ENCODE results near the gene CRYL1. TPM values are rescaled to one million over a fixed set of nuclear protein-coding genes. Genes with fewer than 3 reads are reported as not detected.

Gene CRYL1
- total and polyA plus RNA-seq, 2 experiments from 2014 or later = 41.6 to 43.6 TPM

DNA sequence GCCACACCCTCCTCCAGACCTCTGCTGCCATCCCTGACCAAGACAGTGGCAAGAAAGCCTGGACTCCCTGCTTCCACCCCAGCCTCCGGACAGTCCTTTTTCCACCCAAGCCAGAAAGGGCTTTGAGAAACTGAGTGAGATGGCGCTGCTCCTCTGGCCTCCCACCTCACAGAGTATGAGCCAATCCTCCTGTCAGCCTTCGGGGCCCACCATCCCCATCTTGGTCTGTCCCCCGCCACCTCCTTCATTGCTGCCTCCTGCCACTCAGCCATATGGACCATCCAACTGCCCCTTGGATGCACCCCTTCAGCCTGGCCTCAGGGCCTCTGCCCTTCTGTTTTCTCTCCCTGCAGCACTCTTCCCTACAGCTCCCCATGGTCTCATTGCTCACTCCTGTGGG, 125.7 kb downstream of the CRYL1 start:
- H3K4me1 ChIP-seq (ENCODE audit: low read depth) = peaks cover 6% of the 10 kb centered on the region
- H3K36me3 ChIP-seq = no peaks in the 10 kb centered on the region
- no peaks in the 10 kb centered on the region for H3K9me3 ChIP-seq (ENCODE audit: low read depth)
- H3K4me3 ChIP-seq = no peak overlapping the region
- no peak overlapping the region for H3K27ac ChIP-seq
- DNase-seq (ENCODE audit: low read depth in 1 of 2, low spot score in 1 of 2) = no peak
- no peaks in the 10 kb centered on the region for H3K27me3 ChIP-seq
- TF ChIP-seq, protein P1, sequence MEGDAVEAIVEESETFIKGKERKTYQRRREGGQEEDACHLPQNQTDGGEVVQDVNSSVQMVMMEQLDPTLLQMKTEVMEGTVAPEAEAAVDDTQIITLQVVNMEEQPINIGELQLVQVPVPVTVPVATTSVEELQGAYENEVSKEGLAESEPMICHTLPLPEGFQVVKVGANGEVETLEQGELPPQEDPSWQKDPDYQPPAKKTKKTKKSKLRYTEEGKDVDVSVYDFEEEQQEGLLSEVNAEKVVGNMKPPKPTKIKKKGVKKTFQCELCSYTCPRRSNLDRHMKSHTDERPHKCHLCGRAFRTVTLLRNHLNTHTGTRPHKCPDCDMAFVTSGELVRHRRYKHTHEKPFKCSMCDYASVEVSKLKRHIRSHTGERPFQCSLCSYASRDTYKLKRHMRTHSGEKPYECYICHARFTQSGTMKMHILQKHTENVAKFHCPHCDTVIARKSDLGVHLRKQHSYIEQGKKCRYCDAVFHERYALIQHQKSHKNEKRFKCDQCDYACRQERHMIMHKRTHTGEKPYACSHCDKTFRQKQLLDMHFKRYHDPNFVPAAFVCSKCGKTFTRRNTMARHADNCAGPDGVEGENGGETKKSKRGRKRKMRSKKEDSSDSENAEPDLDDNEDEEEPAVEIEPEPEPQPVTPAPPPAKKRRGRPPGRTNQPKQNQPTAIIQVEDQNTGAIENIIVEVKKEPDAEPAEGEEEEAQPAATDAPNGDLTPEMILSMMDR (IDR thresholded peaks at IDR 0.05; ENCODE audit: low read depth, low read length) = no peak

DNA sequence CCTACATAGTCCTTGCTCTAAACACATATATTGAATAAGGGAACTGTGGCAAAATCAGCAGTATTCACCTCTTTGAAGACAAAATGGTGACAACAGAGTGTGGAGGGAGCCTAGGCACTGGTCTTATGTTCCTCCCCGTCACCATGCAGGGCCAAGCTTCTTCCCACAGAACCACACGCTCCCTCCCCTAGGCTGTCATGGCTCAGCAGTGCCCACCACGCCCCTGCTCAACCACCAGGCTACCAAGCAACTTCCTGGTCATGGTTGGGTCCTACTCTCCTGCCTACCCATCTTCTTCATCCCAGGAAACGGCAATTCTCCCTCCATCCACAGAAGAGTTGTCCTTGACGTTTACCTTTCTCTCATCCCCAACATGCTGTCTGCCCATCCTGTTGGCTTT, 126.1 kb downstream of the CRYL1 start:
- DNase-seq (ENCODE audit: low read depth in 1 of 2, low spot score in 1 of 2) = no peak
- Histone ChIP-seq H3K27me3 (no peaks in the 10 kb centered on the region), H3K27ac (no peak overlapping the region), H3K4me1 (ENCODE audit: low read depth) (peaks cover 6% of the 10 kb centered on the region), H3K9me3 (ENCODE audit: low read depth) (no peaks in the 10 kb centered on the region), H3K36me3 (no peaks in the 10 kb centered on the region), H3K4me3 (no peak overlapping the region)
- TF ChIP-seq, protein P1 (IDR thresholded peaks at IDR 0.05; ENCODE audit: low read depth, low read length) = no peak

DNA sequence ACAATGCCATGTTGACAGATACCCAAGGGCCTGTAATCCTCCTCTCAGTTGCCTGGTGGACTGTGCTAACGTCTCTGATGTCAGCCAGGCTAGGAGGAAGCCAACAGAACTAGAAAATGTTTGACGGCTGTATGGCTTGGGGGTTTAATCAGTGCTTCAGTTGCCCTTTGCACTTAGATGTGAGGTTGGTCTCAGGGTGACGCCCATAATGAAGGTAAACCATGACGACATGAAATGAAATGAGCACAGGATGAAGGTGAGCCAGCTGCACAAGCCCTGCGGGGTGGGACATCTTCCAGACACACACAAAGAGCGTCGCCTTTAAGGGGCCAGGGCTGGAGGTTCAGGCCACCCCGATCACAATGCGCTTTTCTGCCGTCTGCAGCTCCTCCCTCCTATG, 127.2 kb downstream of the CRYL1 start:
- Histone ChIP-seq H3K36me3 (no peaks in the 10 kb centered on the region), H3K4me1 (ENCODE audit: low read depth) (no peaks in the 10 kb centered on the region), H3K9me3 (ENCODE audit: low read depth) (no peaks in the 10 kb centered on the region), H3K4me3 (no peak overlapping the region), H3K27ac (no peak overlapping the region), H3K27me3 (no peaks in the 10 kb centered on the region)
- TF ChIP-seq, protein P1 (IDR thresholded peaks at IDR 0.05; ENCODE audit: low read depth, low read length) = no peak
- DNase-seq (ENCODE audit: low read depth in 1 of 2, low spot score in 1 of 2) = no peak

DNA sequence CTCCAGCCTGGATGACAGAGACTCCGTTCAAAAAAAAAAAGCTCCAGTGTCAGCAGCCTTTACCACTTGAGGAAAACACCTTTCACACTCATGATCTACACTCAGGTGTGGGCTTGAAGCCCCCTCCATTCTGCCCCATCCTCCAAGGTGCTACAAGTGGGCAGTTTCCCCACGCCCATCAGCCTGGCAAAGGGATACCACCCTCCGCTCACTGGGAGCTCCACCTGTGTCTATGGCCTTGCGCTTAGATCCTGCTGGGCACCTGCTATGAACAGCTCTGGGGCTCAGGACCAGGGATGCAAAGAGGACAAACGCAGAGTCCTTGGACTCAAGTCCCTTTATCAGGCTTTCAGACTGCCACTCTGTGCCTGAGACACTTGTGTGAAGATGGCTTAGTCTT, 127.8 kb downstream of the CRYL1 start:
- no peaks in the 10 kb centered on the region for H3K36me3 ChIP-seq
- no peak for DNase-seq (ENCODE audit: low read depth in 1 of 2, low spot score in 1 of 2)
- H3K4me3 ChIP-seq = no peak overlapping the region

DNA sequence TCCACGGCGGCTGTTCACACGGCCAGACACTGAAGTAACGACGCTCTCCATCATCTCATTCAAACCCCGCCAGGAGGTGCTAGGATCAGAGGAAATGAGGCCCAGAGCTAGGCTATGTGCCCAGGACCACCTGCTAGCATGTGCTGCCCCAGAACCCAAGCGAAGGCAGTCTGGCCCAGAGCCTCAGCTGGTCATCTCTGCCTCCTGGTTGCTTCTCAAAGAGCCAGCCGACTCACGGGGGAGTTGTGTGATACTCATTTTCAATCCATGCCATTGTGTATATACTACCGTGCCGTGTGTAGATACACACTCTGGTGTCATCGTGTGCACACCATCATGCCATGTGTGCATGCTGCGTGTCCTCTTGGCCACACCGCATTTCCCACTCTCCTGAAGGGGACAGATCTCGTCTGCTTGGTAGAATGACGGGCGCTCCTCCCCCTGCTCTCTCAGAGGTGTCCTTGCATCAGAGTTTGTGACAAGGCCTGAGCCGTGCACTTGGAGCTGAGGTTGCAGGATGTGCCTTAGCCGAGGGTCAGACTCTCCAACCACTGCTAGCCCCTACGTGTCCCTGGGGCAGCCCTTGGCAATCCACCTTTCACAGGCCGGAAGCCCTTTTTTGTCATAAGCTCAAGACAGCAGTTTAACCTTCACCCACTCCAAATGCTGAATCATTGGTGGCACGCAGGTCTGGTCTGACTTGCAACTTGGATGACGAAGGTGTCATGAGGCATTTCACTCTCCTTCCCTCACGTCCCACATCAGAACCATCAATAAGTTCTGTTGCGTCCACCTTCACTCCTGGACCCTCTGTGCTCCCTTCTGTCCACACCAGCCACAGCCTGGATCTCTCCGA, 130.4 kb downstream of the CRYL1 start:
- H3K9me3 ChIP-seq (ENCODE audit: low read depth) = no peaks in the 10 kb centered on the region
- no peak overlapping the region for H3K27ac ChIP-seq
- no peaks in the 10 kb centered on the region for H3K27me3 ChIP-seq
- TF ChIP-seq, protein P1 (IDR thresholded peaks at IDR 0.05; ENCODE audit: low read depth, low read length) = no peak
- H3K4me1 ChIP-seq (ENCODE audit: low read depth) = peaks cover 4% of the 10 kb centered on the region
- DNase-seq (ENCODE audit: low read depth in 1 of 2, low spot score in 1 of 2) = no peak
- H3K36me3 ChIP-seq = no peaks in the 10 kb centered on the region
- H3K4me3 ChIP-seq = no peak overlapping the region

More for the DNA sequence above, 127.8 kb downstream of the CRYL1 start:
- Histone ChIP-seq H3K27ac (no peak overlapping the region), H3K27me3 (no peaks in the 10 kb centered on the region), H3K4me1 (ENCODE audit: low read depth) (no peaks in the 10 kb centered on the region), H3K9me3 (ENCODE audit: low read depth) (no peaks in the 10 kb centered on the region)
- TF ChIP-seq, protein P1 (IDR thresholded peaks at IDR 0.05; ENCODE audit: low read depth, low read length) = no peak

Measured in cardiac muscle cell (in vitro differentiated cells and primary cell).